ENCODE data around the gene WASL. TPM values are rescaled to one million over a fixed set of nuclear protein-coding genes. Genes with fewer than 3 reads are reported as not detected.
A peak's percentile ranks its signal among the peaks of the same experiment; 100 is the strongest.

WASL gene
- total and polyA plus RNA-seq, 10 of the 15 experiments (the other 5 are each of a cell fraction or from before 2014, with no cell fraction given), result 2.0 to 6.4 (median 3.5) TPM

DNA sequence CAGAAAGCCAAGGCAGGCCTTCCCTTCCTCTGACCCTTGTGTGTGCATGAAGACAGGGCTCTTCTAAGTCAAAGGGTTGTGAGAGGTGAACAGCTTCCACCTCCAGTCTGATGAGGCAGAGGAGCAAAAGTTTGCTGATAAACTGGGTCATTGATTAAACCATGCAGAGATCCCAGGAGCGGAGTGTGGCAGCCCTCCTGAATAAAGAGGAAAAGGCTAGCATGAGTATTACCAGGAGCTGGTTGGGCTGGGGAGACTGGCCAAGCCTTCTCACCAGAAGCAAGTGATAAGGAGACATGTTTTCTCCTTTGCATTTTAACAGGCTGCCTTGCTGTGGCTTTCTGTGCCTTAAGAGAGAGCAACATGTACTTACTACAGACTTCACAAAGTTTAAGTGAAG, 82.9 kb downstream of the WASL start:
- Histone ChIP-seq H3K4me1 (ENCODE audit: control insufficient read depth, insufficient read depth, low read length) (no peaks in the 10 kb centered on the region), H3K27me3 (replicated peaks in 1 of 2; ENCODE audit: control insufficient read depth in 2 of 2, insufficient read depth in 2 of 2, low read length in 1 of 2) (no peaks in the 10 kb centered on the region), H3K9me3 (replicated peaks; ENCODE audit: control insufficient read depth, insufficient read depth, low read length) (no peaks in the 10 kb centered on the region), H3K79me2 (ENCODE audit: control insufficient read depth, insufficient read depth, low read length) (no peaks in the 10 kb centered on the region), H3K27ac (ENCODE audit: control insufficient read depth, insufficient read depth) (no peak overlapping the region), H3K4me3 (no peak overlapping the region), H3K9ac (ENCODE audit: control insufficient read depth, insufficient read depth, low read length) (no peak overlapping the region), H4K20me1 (ENCODE audit: control insufficient read depth, insufficient read depth) (no peaks in the 10 kb centered on the region), H3K4me2 (ENCODE audit: control insufficient read depth, insufficient read depth) (no peak overlapping the region), H2AFZ (ENCODE audit: control insufficient read depth, low read depth, low read length) (no peak overlapping the region), H3K36me3 (ENCODE audit: control insufficient read depth in 2 of 2, insufficient read depth in 2 of 2, low read length in 1 of 2) (no peaks in the 10 kb centered on the region)
- ATAC-seq (peak; percentile 19; the same call in 1 of the 3 replicates), FAIRE-seq (no peak), DNase-seq (ENCODE audit: low read depth, low spot score) (no peak)
- BruUV-seq (replicated peaks), result no TSS peak
- in situ Hi-C loops (cut with MboI), result no loop called here
- ChIA-PET SMC1A (ENCODE audit: uncharacterized antibody, unreplicated experiment) (interaction anchor here (2.3 kb wide), 1 partner anchor 206 kb away, joined by 8 read pairs; no protein-coding TSS in a partner anchor), CTCF (interaction anchor here (0.9 kb wide), 1 partner anchor 17 kb away, joined by 3 read pairs; no protein-coding TSS in a partner anchor), RAD21 (ENCODE audit: unreplicated experiment) (interaction anchor here (1.2 kb wide), 1 partner anchor 16 kb away, joined by 4 read pairs; no protein-coding TSS in a partner anchor), POLR2A (no interaction called here)
- intact Hi-C loops (cut with micrococcal nuclease; ENCODE audit: unreplicated experiment), result no loop called here
- WGBS (ENCODE audit: insufficient coverage, insufficient replicate concordance, low lambda C conversion rate, missing lambda C conversion rate), result 0% methylated on average over 1 of the region's 1 CpG
- TF ChIP-seq DPF2 (IDR thresholded peaks at IDR 0.05) (no peak), ZNF274 (IDR thresholded peaks at IDR 0.05; ENCODE audit: insufficient read depth, insufficient read length) (no peak)

DNA sequence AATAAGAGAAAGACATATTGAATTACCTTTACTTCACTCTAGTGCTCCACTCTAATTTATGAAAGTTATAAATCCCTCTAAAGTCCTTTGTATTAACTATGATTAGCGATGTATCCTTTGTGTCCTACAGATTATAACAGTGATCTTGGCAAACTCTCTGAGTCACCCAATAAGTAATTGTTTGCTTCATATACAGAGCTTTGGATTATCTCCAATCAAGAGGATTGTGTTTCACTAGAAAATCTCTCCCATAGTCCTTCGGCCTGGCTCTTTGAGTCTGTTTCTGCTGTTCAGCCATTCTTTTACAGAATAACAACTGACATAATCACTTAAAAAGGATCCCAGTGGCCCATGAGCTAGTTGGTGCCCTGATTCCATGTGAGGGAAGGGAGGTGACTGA, 83.6 kb downstream of the WASL start:
- H3K9ac ChIP-seq (ENCODE audit: control insufficient read depth, insufficient read depth, low read length), result no peak overlapping the region
- no peaks in the 10 kb centered on the region for H3K9me3 ChIP-seq (replicated peaks; ENCODE audit: control insufficient read depth, insufficient read depth, low read length)
- POLR2A ChIA-PET, result no interaction called here
- no TSS peak for BruUV-seq (replicated peaks)
- no peaks in the 10 kb centered on the region for H3K27me3 ChIP-seq (replicated peaks in 1 of 2; ENCODE audit: control insufficient read depth in 2 of 2, insufficient read depth in 2 of 2, low read length in 1 of 2)
- ATAC-seq (no peak), FAIRE-seq (no peak), DNase-seq (ENCODE audit: low read depth, low spot score) (no peak)
- H4K20me1 ChIP-seq (ENCODE audit: control insufficient read depth, insufficient read depth), result no peaks in the 10 kb centered on the region
- H3K36me3 ChIP-seq (ENCODE audit: control insufficient read depth in 2 of 2, insufficient read depth in 2 of 2, low read length in 1 of 2), result no peaks in the 10 kb centered on the region
- 73% methylated on average over 2 of the region's 2 CpGs for WGBS (ENCODE audit: insufficient coverage, insufficient replicate concordance, low lambda C conversion rate, missing lambda C conversion rate)
- H3K4me1 ChIP-seq (ENCODE audit: control insufficient read depth, insufficient read depth, low read length), result no peaks in the 10 kb centered on the region
- no peaks in the 10 kb centered on the region for H3K79me2 ChIP-seq (ENCODE audit: control insufficient read depth, insufficient read depth, low read length)
- no peak overlapping the region for H3K4me2 ChIP-seq (ENCODE audit: control insufficient read depth, insufficient read depth)
- RAD21 ChIA-PET (ENCODE audit: unreplicated experiment), result interaction anchor here (1.2 kb wide), 1 partner anchor 17 kb away, joined by 4 read pairs; no protein-coding TSS in a partner anchor
- intact Hi-C loops (cut with micrococcal nuclease; ENCODE audit: unreplicated experiment), result no loop called here
- in situ Hi-C loops (cut with MboI), result no loop called here
- H2AFZ ChIP-seq (ENCODE audit: control insufficient read depth, low read depth, low read length), result no peak overlapping the region
- no peak overlapping the region for H3K27ac ChIP-seq (ENCODE audit: control insufficient read depth, insufficient read depth)
- CTCF ChIA-PET, result interaction anchor here (1.1 kb wide), 1 partner anchor 17 kb away, joined by 4 read pairs; no protein-coding TSS in a partner anchor
- no peak overlapping the region for H3K4me3 ChIP-seq
- SMC1A ChIA-PET (ENCODE audit: uncharacterized antibody, unreplicated experiment), result interaction anchor here (2.3 kb wide), 1 partner anchor 206 kb away, joined by 8 read pairs; no protein-coding TSS in a partner anchor
- TF ChIP-seq MEF2B (IDR thresholded peaks at IDR 0.05; ENCODE audit: partially characterized antibody, poor library complexity, severe bottlenecking), result no peak
- no peak for TF ChIP-seq DPF2 (IDR thresholded peaks at IDR 0.05)
- no peak for TF ChIP-seq TBL1XR1 (IDR thresholded peaks at IDR 0.05; ENCODE audit: low read depth, low read length)
- TF ChIP-seq, protein P1, sequence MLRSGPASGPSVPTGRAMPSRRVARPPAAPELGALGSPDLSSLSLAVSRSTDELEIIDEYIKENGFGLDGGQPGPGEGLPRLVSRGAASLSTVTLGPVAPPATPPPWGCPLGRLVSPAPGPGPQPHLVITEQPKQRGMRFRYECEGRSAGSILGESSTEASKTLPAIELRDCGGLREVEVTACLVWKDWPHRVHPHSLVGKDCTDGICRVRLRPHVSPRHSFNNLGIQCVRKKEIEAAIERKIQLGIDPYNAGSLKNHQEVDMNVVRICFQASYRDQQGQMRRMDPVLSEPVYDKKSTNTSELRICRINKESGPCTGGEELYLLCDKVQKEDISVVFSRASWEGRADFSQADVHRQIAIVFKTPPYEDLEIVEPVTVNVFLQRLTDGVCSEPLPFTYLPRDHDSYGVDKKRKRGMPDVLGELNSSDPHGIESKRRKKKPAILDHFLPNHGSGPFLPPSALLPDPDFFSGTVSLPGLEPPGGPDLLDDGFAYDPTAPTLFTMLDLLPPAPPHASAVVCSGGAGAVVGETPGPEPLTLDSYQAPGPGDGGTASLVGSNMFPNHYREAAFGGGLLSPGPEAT (IDR thresholded peaks at IDR 0.05; ENCODE audit: low read depth), result no peak
- no peak for TF ChIP-seq SMC3 (IDR thresholded peaks at IDR 0.05; ENCODE audit: borderline replicate concordance, low read length)
- TF ChIP-seq MTA2 (IDR thresholded peaks at IDR 0.05; ENCODE audit: low read depth), result no peak
- no peak for TF ChIP-seq BCL11A (IDR thresholded peaks at IDR 0.05; ENCODE audit: low read depth, low read length)
- TF ChIP-seq ZNF274 (IDR thresholded peaks at IDR 0.05; ENCODE audit: insufficient read depth, insufficient read length), result no peak
- TF ChIP-seq, protein P2, sequence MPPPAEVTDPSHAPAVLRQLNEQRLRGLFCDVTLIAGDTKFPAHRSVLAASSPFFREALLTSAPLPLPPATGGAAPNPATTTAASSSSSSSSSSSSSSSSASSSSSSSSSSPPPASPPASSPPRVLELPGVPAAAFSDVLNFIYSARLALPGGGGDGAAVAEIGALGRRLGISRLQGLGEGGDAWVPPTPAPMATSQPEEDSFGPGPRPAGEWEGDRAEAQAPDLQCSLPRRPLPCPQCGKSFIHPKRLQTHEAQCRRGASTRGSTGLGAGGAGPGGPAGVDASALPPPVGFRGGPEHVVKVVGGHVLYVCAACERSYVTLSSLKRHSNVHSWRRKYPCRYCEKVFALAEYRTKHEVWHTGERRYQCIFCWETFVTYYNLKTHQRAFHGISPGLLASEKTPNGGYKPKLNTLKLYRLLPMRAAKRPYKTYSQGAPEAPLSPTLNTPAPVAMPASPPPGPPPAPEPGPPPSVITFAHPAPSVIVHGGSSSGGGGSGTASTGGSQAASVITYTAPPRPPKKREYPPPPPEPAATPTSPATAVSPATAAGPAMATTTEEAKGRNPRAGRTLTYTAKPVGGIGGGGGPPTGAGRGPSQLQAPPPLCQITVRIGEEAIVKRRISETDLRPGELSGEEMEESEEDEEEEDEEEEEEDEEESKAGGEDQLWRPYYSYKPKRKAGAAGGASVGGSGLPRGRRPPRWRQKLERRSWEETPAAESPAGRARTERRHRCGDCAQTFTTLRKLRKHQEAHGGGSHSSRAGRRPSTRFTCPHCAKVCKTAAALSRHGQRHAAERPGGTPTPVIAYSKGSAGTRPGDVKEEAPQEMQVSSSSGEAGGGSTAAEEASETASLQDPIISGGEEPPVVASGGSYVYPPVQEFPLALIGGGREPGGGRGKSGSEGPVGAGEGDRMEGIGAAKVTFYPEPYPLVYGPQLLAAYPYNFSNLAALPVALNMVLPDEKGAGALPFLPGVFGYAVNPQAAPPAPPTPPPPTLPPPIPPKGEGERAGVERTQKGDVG (CRISPR knock-in tag; IDR thresholded peaks at IDR 0.05), result no peak
- TF ChIP-seq HDAC2 (IDR thresholded peaks at IDR 0.05), result no peak
- no peak for TF ChIP-seq HDGF (IDR thresholded peaks at IDR 0.05)
- TF ChIP-seq NRF1 (conservative IDR thresholded peaks at IDR 0.05; ENCODE audit: low read depth, low read length), result no peak
- TF ChIP-seq PML (IDR thresholded peaks at IDR 0.05; ENCODE audit: low read length), result no peak
- no peak for TF ChIP-seq MYB (IDR thresholded peaks at IDR 0.05; ENCODE audit: borderline replicate concordance, low read depth, low read length)
- no peak for TF ChIP-seq SREBF1 (IDR thresholded peaks at IDR 0.05; ENCODE audit: low read length)
